HEK293 (cell line): ENCODE measurements around the gene TNS1.

Source experiments
- CTCF ChIA-PET: fragments of 350-600 bp; formaldehyde crosslinking; extraction: SDS; loops from one replicate; lab custom pipeline; 2021; ENCODE audit warnings: antibody characterized with exemption; lab: Yijun Ruan, JAX
- POLR2A ChIA-PET: fragments of 300-600 bp; formaldehyde crosslinking; extraction: SDS; loops from one replicate; lab custom pipeline; 2020; ENCODE audit warnings: antibody characterized with exemption, inconsistent platforms; lab: Yijun Ruan, JAX
- H3K27ac ChIP-seq: fragments of 200-500 bp; sonication (Bioruptor generic); 2 replicates; pipeline ENCODE4 v1.5.1; 2014; ENCODE audit warnings: low read depth, low read length, control low read depth, inconsistent platforms; ENCODE audit errors: extremely low read depth
- H3K36me3 ChIP-seq, 2 experiments: fragments of 200-500 bp in 1 of 2; sonication (Bioruptor generic) in 1 of 2; 1 replicate in 1 of 2; 2 replicates in 1 of 2; pipeline ENCODE4 v1.5.1; 2014 to 2017; ENCODE audit warnings: inconsistent platforms in 2 of 2, low read length in 2 of 2; ENCODE audit not compliant: control insufficient read depth in 2 of 2, insufficient read depth in 1 of 2
- H3K4me1 ChIP-seq: fragments of 200-500 bp; sonication (Bioruptor generic); 2 replicates; pipeline ENCODE4 v1.5.1; 2014; ENCODE audit warnings: mild to moderate bottlenecking, low read length, inconsistent platforms; ENCODE audit not compliant: control insufficient read depth, insufficient read depth
- H3K4me3 ChIP-seq: 2 replicates; pipeline ENCODE4 v1.5.1; 2011; ENCODE audit warnings: low read depth, mild to moderate bottlenecking, control low read depth, low read length, moderate library complexity
- H3K9me3 ChIP-seq: fragments of 200-500 bp; sonication (Bioruptor generic); 2 replicates; pipeline ENCODE4 v1.5.1; 2014; ENCODE audit warnings: low read depth, low read length, inconsistent platforms; ENCODE audit not compliant: control insufficient read depth, insufficient read depth
- GLI4 ChIP-seq: fragments of 450-650 bp; formaldehyde crosslinking; IDR thresholded peaks from 2 replicates; pipeline ENCODE4 v1.5.1; 2016; ENCODE audit warnings: missing biosample characterization, missing genetic modification characterization
- KLF8 ChIP-seq: fragments of 450-650 bp; formaldehyde crosslinking; IDR thresholded peaks from 2 replicates; pipeline ENCODE4 v1.5.1; 2016; ENCODE audit warnings: missing biosample characterization, missing genetic modification characterization
- OSR2 ChIP-seq: fragments of 450-650 bp; formaldehyde crosslinking; IDR thresholded peaks from 2 replicates; pipeline ENCODE4 v1.5.1; 2016; ENCODE audit warnings: missing biosample characterization, missing genetic modification characterization
- RBAK ChIP-seq: fragments of 450-650 bp; formaldehyde crosslinking; IDR thresholded peaks from 2 replicates; pipeline ENCODE4 v1.5.1; 2016; ENCODE audit warnings: missing biosample characterization, missing genetic modification characterization
- SP7 ChIP-seq: fragments of 450-650 bp; formaldehyde crosslinking; IDR thresholded peaks from 2 replicates; pipeline ENCODE4 v1.5.1; 2016; ENCODE audit warnings: missing biosample characterization, missing genetic modification characterization
- ZNF114 ChIP-seq: fragments of 450-650 bp; formaldehyde crosslinking; IDR thresholded peaks from 2 replicates; pipeline ENCODE4 v1.5.0; 2017; ENCODE audit warnings: missing biosample characterization, missing genetic modification characterization
- ZNF121 ChIP-seq: fragments of 450-650 bp; formaldehyde crosslinking; IDR thresholded peaks from 2 replicates; pipeline ENCODE4 v1.5.1; 2016; ENCODE audit warnings: missing biosample characterization, missing genetic modification characterization
- ZNF16 ChIP-seq: fragments of 450-650 bp; formaldehyde crosslinking; IDR thresholded peaks from 2 replicates; pipeline ENCODE4 v1.5.1; 2016; ENCODE audit warnings: low read depth, missing biosample characterization, missing genetic modification characterization
- ZNF169 ChIP-seq: fragments of 450-650 bp; formaldehyde crosslinking; IDR thresholded peaks from 2 replicates; pipeline ENCODE4 v1.5.1; 2016; ENCODE audit warnings: missing biosample characterization, missing genetic modification characterization
- ZNF18 ChIP-seq: fragments of 450-650 bp; formaldehyde crosslinking; IDR thresholded peaks from 2 replicates; pipeline ENCODE4 v1.5.1; 2016; ENCODE audit warnings: missing biosample characterization, missing genetic modification characterization
- ZNF202 ChIP-seq: fragments of 450-650 bp; formaldehyde crosslinking; IDR thresholded peaks from 2 replicates; pipeline ENCODE4 v1.5.1; 2016; ENCODE audit warnings: missing biosample characterization, missing genetic modification characterization, borderline replicate concordance
- ZNF248 ChIP-seq: fragments of 450-650 bp; formaldehyde crosslinking; IDR thresholded peaks from 2 replicates; pipeline ENCODE4 v1.5.1; 2017; ENCODE audit warnings: missing biosample characterization, missing genetic modification characterization
- ZNF426 ChIP-seq: fragments of 450-650 bp; formaldehyde crosslinking; IDR thresholded peaks from 2 replicates; pipeline ENCODE4 v1.5.1; 2017; ENCODE audit warnings: missing biosample characterization, missing genetic modification characterization, mild to moderate bottlenecking, inconsistent platforms, moderate library complexity
- ZNF560 ChIP-seq: fragments of 450-650 bp; formaldehyde crosslinking; IDR thresholded peaks from 2 replicates; pipeline ENCODE4 v1.5.1; 2017; ENCODE audit warnings: missing biosample characterization, missing genetic modification characterization, borderline replicate concordance
- ZNF623 ChIP-seq: fragments of 450-650 bp; formaldehyde crosslinking; IDR thresholded peaks from 2 replicates; pipeline ENCODE4 v1.5.1; 2016; ENCODE audit warnings: missing biosample characterization, missing genetic modification characterization
- ZNF626 ChIP-seq: fragments of 450-650 bp; sonication (Bioruptor Pico); formaldehyde crosslinking; IDR thresholded peaks from 2 replicates; pipeline ENCODE4 v1.5.1; 2018; ENCODE audit warnings: missing biosample characterization, missing genetic modification characterization, inconsistent platforms
- ZNF701 ChIP-seq: fragments of 450-650 bp; formaldehyde crosslinking; IDR thresholded peaks from 2 replicates; pipeline ENCODE4 v1.5.1; 2016; ENCODE audit warnings: missing biosample characterization, missing genetic modification characterization
- ZNF791 ChIP-seq: fragments of 450-650 bp; formaldehyde crosslinking; IDR thresholded peaks from 2 replicates; pipeline ENCODE4 v1.5.1; 2016; ENCODE audit warnings: missing biosample characterization, missing genetic modification characterization
- TF ChIP-seq, protein P1 (sequence below): fragments of 450-650 bp; formaldehyde crosslinking; IDR thresholded peaks from 2 replicates; pipeline ENCODE4 v1.5.1; 2016; ENCODE audit warnings: missing biosample characterization, missing genetic modification characterization
- TF ChIP-seq, protein P2 (sequence below): fragments of 450-650 bp; formaldehyde crosslinking; IDR thresholded peaks from 2 replicates; pipeline ENCODE4 v1.5.1; 2016; ENCODE audit warnings: missing biosample characterization, missing genetic modification characterization

TNS1 gene

DNA sequence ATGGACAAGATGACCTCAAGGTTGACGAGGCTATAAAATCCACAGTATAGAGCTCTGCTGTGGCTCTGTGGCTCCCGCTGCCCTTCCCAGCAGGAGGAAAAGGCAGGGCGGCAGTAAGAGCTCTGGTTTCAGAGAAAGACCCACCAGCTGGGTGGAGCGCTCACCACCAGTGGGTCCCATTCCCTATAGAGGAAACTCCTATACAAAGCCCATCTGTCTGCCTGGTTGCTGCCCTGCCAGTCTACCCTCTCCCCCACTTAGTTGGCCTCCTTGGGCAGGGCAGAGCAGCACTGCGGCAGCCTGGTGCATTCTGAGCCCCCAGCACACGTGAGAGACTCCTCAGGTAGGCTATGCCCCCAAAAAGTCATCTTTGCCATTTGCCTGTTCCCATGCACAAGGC, 26.5 kb downstream of the TNS1 start:
- Histone ChIP-seq H3K36me3 (no peaks in the 10 kb centered on the region), H3K9me3 (no peaks in the 10 kb centered on the region), H3K4me3 (no peak overlapping the region), H3K27ac (no peak overlapping the region), H3K4me1 (peaks cover 3% of the 10 kb centered on the region; the same call in 1 of the 2 replicates)
- CTCF ChIA-PET = interaction anchor here (0.7 kb wide), 1 partner anchor 56 kb away, joined by 3 read pairs; no protein-coding TSS in a partner anchor
- no peak for TF ChIP-seq ZNF701 (tag by site-specific recombination)
- TF ChIP-seq, protein P1, sequence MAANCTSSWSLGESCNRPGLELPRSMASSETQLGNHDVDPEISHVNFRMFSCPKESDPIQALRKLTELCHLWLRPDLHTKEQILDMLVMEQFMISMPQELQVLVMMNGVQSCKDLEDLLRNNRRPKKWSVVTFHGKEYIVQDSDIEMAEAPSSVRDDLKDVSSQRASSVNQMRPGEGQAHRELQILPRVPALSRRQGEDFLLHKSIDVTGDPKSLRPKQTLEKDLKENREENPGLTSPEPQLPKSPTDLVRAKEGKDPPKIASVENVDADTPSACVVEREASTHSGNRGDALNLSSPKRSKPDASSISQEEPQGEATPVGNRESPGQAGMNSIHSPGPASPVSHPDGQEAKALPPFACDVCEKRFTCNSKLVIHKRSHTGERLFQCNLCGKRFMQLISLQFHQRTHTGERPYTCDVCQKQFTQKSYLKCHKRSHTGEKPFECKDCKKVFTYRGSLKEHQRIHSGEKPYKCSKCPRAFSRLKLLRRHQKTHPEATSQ (tag by site-specific recombination) = no peak
- TF ChIP-seq GLI4 (tag by site-specific recombination) = no peak
- TF ChIP-seq ZNF202 (tag by site-specific recombination) = no peak
- POLR2A ChIA-PET = no interaction called here

- Histone ChIP-seq H3K4me3 (no peak overlapping the region), H3K4me1 (peaks cover 3% of the 10 kb centered on the region; the same call in 1 of the 2 replicates), H3K9me3 (no peaks in the 10 kb centered on the region), H3K27ac (no peak overlapping the region)
- POLR2A ChIA-PET = no interaction called here
- TF ChIP-seq ZNF623 (peak; percentile 78; the same call in 1 of the 2 replicates), ZNF169 (tag by site-specific recombination) (no peak)
- TF ChIP-seq, all 188 proteins: peak for 1
- CTCF ChIA-PET = interaction anchor here (0.7 to 1.5 kb wide), 3 partner anchors 17 to 56 kb away, joined by 3 read pairs; no protein-coding TSS in a partner anchor
- H3K36me3 ChIP-seq = no peaks in the 10 kb centered on the region
These were observed 27.2 kb downstream of the TNS1 start for GRCh38 chr2:217975626-217976025.

GRCh38 chr2:217974389-217975005, 28.3 kb downstream of the TNS1 start:
- peaks cover 3% of the 10 kb centered on the region; the same call in 1 of the 2 replicates for H3K4me1 ChIP-seq
- no peaks in the 10 kb centered on the region for H3K36me3 ChIP-seq
- no peaks in the 10 kb centered on the region for H3K9me3 ChIP-seq
- CTCF ChIA-PET = interaction anchor here (0.5 to 1.5 kb wide), 7 partner anchors 11 to 901 kb away, joined by 3 read pairs; no protein-coding TSS in a partner anchor
- POLR2A ChIA-PET = no interaction called here
- H3K27ac ChIP-seq = no peak overlapping the region
- TF ChIP-seq ZNF248 (tag by site-specific recombination) (no peak), ZNF426 (tag by site-specific recombination) (no peak), ZNF791 (tag by site-specific recombination) (no peak), SP7 (tag by site-specific recombination) (no peak), RBAK (no peak), OSR2 (tag by site-specific recombination) (no peak), ZNF114 (tag by site-specific recombination) (no peak), ZNF121 (tag by site-specific recombination) (no peak), KLF8 (tag by site-specific recombination) (no peak), ZNF560 (no peak), ZNF626 (no peak), ZNF16 (tag by site-specific recombination) (no peak), ZNF202 (tag by site-specific recombination) (no peak), ZNF18 (no peak)
- TF ChIP-seq, protein P2, sequence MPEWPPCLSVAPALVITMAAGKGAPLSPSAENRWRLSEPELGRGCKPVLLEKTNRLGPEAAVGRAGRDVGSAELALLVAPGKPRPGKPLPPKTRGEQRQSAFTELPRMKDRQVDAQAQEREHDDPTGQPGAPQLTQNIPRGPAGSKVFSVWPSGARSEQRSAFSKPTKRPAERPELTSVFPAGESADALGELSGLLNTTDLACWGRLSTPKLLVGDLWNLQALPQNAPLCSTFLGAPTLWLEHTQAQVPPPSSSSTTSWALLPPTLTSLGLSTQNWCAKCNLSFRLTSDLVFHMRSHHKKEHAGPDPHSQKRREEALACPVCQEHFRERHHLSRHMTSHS (tag by site-specific recombination) = no peak
- no peak overlapping the region for H3K4me3 ChIP-seq
